Astrocyte of the hippocampus (primary cell): ENCODE data around the gene LYSMD1.
A peak's percentile ranks its signal among the peaks of the same experiment; 100 is the strongest.

Experiments
- DNase-seq: peaks from one replicate; pipeline ENCODE4 v3.0.0; 2011; ENCODE audit warnings: low read depth, low spot score

Gene LYSMD1

DNA sequence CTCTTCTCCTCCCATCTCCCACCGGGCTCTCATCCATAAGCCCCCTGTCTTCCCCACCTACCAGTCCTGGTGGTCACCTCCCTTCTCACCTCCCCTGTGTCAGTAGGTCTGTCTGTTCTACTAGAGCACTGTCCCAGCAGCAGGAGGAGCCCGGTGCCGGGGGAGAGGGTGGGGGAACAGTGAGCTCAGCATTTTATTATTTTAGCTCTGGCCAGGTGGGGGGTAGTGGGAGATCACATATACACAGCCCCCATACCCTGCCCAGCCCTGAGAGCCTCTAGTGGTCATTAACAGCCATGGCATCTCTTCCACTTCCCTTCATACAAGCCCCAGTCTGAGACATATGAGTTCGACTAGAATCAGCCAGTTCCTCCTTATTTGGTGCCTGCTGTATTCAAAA is 10.2 kb upstream of the LYSMD1 start, which contains the start of gene TMOD4:
Gene TMOD4 (minus strand): TSS at position 119 of the 400 bp plus-strand sequence. CDS start 1,106 bp downstream, outside the sequence.
- DNase-seq = peak; percentile 42

DNA sequence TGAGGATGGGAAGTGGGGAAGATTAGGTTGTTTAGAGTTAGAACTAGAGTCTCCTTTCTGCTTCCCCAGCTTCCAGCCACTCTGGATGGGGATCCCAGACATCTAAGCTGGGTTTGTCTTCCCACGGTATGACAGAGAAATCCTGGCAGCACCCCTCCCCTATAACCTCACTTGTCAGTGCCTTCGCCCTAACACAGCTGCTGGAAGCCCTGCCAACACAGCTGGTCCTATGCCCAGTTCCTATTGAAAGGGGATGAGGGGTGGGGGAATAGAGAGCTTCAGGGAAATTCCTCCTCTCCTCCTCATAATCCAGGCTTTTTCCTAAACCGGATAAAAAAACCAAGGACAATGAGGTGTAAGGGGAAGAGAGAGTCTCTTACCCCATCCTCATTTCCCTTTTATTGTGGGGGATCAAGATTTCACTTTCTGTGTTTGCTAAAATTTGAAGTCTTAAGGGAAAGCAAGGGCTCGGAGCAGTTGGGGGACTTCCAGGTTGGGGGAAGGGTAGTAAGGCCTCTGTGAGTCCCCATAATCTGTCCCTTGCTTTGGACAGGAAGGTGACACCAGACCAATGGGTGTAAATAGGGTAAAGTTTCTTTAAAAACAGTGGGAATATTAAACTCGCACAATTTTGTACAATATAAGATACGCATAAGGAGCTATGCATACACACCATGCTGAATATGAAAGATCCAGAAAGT is 9.5 kb upstream of the LYSMD1 start:
- DNase-seq = peak; percentile 69

DNA sequence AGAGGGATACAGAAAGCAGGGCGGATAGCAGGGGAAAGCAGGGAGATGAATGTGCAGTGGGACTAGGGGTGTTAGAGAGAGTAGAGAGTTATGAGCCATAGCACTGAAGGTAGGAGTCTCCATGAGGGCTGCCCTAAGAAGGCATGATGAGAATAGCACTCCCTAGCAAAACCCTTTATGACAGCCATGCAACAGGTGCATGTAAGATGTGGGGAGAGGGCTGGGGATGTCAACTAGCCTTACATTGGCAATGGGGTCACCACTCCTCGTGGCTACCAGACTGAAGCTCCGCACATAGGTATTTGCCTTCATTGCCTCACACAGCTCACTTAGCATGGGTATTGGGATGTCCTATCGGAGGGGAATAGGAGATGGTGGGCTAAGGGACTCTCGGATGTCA is 5.5 kb upstream of the LYSMD1 start:
- DNase-seq = no peak

DNA sequence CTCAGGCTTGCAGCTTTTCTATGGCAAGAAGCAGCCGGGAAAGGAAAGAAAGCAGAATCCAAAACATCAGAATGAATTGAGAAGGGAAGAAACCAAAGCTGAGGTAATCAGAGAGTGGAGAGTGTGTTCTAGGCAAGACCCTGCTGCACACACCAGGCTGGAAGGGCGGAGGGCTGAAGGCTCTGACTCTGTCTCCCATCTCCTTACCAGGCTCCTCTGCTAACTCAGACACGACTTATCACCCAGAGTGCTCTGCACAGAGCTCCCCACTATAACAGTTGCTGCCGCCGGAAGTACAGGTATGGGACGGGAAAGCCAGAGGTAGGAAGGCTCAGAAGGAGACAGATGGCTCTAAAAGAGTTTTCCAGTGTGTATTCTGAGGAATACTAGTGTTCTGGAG is 1.4 kb upstream of the LYSMD1 start:
- DNase-seq = no peak

DNA sequence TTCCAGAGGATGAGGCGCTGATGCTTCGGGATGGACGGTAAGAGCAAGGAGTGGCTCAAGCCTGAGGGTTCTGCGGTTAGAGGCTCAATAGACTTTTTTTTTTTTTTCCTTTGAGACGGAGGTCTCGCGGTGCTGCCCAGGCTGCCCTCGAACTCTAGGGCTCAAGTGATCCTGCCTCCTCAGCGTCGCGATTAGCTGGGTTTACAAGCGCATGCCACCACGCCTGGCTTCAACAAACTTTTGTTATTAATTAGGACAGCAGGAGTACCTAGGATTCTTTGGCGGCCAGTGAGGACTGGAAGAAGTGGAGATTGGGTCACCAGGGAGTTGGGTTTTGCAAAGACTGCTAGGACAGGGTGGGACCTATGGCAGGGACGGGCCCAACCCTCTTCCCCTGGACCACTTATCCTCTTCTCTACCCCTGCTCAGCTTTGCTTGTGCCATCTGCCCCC is 829 bp upstream of the LYSMD1 start:
- no peak for DNase-seq

DNA sequence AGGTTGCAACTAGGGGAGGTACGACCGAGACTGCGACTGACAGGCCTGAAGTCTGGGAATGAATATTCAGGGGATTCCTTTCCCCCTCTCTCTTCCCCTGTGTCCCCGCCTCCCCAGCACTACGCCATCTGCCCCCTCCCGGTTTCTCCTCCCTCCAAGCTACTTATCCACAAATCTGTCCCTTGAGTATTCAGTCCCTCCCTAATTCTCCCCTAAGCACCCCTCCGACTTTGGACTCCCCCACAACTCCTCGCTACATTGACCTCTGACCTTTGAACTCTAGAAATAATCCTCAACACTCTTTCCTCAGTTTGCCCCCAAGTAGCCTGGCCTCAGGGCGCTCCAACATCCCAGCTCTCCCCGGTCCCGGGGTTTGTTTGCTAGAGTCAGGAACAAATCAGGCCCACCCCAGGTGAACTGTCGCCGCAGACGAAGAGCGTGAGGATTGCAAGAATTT is 393 bp downstream of the LYSMD1 start:
- peak; percentile 75 for DNase-seq

DNA sequence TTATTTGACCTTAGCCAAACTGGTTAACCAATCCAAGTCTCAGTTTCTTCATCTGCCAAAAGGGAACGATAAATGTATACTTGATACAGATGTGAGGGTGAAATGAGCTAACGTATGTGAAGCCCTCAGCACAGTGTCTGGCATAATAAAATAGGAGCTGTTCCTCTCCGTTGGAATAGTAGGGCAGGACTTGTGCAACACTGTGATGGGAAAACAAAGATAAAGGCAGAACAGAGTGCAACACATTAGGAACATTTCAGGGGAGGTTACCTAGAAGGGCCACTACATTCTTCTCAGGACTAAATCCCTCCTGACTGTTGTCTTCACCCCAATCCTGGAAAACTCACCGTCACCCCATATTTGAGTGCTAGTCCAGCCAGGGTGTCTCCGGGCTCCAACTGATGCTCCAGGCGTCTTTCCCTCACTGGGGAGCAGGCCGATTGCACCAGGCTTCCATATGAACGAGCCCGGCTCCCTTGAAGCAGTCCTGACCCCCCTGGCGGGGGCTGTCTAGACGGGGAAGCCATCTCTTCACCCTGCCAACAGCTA is 896 bp downstream of the LYSMD1 start:
- DNase-seq = no peak

DNA sequence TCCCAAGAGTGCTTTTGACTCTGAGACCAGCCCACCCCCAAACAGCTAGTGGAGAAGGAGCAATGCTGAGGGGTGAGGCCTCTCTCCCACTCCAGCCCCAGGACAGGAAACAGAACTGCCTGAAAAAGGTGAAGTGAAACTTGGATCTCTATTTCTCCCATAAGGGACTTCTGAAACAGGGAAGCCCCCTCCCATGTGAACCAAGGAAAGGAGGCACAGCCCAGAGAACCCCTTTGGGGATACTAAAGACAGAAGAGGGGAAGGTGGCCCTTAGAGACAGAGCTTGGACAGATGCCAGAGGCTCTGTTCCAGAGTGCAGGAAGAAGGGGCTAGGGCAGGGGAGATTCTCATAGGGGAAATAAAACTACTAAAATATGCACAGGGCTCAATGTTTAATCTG is 6.3 kb downstream of the LYSMD1 start:
- DNase-seq = no peak

DNA sequence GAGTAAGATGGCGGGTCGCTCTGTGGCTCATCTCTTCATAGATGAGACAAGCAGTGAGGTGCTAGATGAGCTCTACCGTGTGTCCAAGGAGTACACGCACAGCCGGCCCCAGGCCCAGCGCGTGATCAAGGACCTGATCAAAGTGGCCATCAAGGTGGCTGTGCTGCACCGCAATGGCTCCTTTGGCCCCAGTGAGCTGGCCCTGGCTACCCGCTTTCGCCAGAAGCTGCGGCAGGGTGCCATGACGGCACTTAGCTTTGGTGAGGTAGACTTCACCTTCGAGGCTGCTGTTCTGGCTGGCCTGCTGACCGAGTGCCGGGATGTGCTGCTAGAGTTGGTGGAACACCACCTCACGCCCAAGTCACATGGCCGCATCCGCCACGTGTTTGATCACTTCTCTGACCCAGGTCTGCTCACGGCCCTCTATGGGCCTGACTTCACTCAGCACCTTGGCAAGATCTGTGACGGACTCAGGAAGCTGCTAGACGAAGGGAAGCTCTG is 6.9 kb downstream of the LYSMD1 start:
- no peak for DNase-seq

DNA sequence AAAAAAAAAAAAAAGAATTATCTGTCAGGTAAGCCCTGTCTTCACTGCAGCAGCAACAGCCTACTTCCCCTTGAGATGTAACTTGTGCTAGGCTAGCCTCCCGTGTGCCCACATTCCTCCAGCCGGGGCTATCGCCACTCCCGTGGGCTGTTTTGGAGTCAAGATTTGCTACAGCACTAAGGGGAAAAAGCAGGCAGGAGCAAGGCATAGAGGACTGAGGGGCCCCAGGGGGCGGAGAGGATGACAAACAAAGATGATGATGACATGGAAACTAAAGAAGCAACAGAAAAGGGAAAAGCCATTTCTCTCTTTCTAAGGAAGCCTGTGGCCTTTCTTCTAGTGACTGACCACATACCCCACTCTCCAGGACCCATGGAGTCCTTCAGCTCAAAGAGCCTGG is 7.4 kb downstream of the LYSMD1 start:
- no peak for DNase-seq

DNA sequence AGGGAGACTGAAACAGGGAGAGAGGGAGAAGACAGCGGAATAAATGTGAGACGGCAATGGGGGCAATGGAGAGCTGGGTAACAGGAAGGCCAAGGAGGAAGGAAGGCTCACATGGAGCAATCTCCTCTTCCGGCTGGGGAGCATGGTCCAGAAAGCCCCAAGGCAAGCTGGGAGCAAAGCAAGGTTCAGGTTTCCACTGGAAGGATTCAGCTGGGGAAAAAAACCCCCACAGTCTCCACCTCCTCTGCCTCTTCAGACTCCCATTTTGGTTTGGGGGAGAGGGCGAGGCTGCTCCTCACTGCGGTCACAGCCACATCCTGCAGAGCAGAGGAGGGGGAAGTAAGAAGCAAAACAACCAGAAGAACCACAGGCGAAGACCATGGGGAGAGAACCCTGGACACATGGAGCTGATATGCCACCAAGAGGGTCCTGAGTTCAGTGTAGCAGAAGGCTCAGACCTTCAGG is 8.6 kb downstream of the LYSMD1 start:
- no peak for DNase-seq

DNA sequence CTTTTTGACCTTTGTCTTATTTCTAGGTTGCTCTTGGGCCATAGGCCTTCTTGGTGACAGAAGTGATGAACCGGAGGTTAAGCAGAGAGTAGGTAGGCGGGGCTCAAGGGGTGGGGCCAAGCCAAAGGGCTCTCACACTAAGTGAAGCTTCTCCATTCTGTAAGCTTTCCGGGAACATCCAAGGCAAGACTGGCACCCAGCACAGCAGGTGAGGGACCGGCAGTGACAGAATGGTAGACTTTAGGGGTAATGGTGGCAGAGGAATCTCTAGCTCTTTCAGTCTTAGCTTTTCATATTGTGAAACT is 9.2 kb downstream of the LYSMD1 start, which contains the start of gene TNFAIP8L2:
Gene TNFAIP8L2 (plus strand): TSS at position 135 of the 305 bp plus-strand sequence. CDS start 2,049 bp downstream, outside the sequence.
- DNase-seq = no peak

DNA sequence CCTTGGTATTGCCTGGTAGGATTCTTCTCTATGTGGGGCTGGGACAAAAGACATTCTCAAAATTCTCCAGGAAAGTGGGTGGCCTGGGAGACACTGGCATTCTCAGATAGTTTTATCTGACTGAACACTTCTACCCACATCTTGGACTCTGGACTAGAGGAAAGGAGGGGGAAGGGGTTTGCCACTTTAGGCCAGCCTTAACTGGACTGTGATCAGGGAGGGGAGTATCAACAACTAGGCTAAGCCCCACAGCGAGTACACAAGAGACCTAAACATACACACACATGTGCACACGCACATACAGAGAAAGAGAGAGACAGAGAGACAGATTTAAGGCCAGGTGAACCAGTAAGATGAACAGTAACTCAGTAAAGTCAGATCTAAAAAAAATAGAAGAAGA is 18.0 kb downstream of the LYSMD1 start:
- DNase-seq = no peak

DNA sequence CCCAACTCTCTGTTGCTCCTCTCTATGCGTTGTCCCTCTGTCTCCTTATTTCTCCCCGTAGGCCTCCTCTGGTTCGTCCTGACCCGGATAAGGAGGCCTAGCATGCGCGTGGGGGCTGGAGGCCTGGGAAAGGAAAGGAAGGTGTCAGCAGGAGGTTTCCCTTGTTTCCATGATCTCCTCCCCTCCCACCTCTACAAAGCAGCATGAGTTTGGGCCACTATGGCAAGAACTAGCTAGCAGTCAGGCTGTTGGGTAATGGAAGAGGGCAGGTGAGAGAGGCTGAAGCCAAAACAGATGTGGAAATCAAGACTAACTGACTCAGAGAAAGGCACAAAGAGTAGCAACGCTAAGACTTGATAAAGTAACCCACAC is 18.6 kb downstream of the LYSMD1 start:
- no peak for DNase-seq

DNA sequence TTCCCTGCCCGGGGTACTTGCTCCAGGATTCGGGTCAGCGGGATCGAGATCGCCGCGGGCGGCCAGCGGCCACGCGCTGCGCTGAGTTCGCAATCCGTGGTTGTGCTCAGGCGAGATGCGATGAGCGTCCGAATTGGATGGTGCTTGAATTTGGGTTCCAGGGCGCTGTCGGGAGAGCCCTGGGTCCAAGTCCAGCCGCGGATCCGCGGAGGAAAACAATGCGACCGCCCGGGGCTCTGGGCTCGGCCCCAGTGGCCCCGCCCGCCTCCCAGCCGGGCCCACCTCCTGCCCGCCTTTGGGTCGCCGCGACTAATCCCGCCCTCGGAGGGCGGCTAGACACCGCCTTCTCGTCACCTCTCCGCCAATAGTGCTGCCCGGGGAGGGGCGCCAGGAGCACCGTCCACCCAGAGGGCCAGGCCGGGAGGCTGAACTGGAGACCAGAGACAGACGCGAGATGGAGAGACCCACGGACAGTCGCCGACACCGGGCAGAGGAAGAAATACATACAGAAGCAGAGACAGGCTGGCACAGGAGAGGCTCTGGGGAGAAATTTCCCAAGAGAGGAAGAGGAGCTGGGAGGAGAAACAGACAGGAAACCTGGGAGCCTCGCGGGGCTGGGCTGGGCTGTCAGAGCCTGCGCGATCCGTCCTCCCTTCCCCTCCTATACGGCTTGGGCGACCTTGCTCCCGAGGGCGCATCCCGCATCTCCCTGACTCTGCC is 19.1 kb downstream of the LYSMD1 start, which contains the start of gene SEMA6C:
Gene SEMA6C (minus strand): TSS at position 220 of the 720 bp plus-strand sequence. CDS start 4,010 bp downstream, outside the sequence.
- DNase-seq = peak; percentile 97

DNA sequence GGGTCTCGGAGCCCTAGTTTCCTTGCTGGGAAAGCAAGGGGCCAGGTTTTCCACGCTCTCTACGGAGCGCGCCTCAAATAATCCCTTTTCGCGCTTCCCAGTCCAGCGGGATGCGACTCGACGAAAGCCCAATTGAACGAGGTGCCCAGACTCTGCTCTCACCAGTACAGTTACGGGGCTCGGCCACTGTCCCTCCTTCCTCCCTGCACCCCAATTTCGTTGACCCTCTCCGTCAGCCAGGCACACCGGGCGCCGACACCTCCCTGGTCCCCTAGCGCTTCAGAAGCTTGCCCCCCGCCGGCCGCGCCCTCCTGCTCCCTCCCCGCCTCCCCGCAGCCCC is 19.7 kb downstream of the LYSMD1 start:
- no peak for DNase-seq

DNA sequence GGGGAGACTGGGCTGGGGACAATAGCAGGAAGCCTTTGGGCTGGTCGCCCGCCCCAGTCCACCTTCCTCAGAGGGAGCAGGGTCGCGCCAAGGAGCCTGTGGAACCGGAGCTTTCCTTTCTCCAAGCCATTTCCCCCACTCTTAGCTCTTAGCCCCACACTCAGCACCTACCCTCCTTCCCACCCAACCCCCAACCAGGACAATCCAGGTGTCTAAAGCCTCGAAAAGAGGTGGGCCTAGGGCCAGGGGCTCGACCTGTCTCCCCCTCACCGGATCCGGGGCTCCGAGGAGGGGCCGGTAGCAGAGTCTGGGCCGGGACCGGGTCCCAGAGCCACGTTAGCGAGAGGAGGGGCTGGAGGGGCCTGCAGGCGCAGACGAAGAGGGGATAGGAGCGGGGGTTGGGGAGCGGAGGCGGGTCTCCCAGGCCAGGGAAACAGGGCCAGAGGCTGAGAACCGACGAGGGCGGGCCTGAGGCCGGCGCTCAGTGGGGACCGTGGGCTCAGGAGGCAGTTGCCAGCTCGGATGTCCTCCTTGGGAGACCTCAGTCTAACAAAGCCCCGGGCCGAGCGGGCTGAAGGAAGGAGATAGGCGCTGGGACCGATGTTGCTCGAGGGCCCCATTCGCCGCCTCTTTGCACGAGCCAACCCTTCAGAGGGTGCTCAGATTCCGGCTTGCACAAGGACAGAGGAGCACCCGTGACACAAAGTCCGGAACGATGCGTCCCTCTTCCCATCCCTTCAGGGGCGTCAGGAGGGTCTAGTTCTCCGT is 20.2 kb downstream of the LYSMD1 start:
- DNase-seq = peak; percentile 47

DNA sequence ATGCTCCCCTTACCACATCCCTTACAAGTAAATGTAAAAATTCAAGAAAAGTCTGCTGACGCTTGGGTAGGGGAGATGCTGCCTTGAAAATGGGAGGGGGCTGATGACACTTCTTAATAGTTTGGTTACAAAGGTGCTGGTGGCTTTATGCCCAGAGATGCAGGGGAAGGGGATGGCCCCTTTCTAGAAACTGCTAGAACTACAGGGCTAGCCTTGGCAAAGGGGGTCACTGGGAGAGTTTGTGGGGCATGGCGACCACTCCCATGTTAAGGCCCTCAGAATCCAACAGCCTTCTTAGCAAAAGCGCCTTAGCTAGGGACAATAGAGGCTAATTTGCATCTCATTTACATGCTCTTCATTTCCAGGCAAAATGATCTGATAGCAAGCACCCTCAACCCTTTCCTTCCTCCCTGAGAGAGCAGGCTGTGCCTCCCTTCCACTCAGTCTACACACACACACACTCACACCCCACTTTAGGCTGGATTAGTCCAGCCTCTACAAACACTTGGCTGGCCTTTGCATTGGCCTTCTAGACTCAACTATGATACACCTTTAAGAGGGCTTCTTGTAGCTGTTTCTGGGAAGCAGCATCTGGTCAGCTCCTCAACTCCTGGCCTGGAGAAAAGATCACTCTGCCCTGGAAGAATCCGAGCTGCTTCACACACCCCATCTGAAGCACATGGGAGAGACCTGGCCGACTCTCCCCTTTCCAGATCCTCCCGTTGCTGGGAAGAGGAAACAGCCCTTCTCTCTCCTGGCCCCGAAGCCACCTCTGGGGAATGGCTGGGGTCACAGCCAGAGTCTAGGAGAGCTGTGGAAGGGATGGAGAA is 21.0 kb downstream of the LYSMD1 start:
- peak; percentile 34 for DNase-seq

DNA sequence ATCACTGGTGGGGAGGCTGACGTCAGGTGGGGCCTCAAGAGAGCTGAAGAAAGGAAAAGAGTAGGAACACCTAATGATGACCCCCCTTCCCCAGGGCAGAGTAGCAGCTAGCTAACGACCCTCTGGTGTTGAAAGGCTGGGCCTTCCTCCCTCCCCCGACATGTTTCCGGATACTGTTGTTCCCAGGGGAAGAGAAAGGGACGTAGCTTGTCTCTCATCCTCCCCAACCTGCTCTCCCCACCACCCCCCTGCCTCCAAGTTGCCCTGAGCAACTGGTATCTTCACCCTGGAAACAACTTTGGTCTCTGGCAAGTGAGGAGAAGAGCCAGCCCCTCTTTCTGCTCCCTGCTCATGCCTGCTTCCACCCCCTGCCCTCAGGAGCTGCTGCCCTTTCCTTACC is 21.7 kb downstream of the LYSMD1 start:
- DNase-seq = no peak

DNA sequence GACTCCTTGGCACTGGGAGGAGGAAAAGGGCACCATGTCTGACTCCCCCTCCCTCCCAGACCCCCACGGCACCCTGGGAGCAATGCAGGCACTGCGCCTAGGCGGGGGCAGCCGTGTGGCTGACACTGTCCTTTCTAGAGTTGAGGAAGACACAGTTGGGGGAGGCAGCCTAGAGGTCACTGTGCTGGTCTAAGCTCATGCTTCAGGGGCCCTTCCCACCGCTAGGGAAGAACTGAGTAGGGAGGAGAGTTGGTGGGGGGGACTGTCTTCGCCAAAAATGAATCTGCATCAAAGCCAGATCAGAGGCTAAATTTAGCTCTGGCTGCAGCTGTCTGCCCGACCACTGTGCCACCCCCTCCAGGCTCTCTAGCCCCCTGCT is 22.7 kb downstream of the LYSMD1 start:
- DNase-seq = no peak
